ENCODE results near the gene PTPN14.

DNA sequence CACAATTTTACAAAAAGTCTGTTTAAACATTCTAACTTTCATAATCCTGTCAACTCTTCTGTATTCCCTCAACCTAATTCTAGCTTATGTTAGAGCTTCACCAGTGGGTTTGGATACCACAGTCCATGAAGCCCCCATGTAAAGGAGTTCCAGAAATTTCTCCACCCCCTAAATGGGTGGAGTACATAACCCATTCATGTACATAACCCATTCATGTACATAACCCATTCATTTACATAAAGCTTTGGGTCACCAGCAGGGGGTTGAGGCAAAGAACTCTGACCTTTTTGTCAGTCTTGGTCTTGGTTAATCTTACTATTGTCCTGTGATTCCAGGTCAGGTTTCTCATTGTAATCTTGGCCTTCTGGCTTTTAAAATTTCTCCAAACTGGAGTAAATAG, 208.9 kb downstream of the PTPN14 start:
- TF ChIP-seq, protein P1, sequence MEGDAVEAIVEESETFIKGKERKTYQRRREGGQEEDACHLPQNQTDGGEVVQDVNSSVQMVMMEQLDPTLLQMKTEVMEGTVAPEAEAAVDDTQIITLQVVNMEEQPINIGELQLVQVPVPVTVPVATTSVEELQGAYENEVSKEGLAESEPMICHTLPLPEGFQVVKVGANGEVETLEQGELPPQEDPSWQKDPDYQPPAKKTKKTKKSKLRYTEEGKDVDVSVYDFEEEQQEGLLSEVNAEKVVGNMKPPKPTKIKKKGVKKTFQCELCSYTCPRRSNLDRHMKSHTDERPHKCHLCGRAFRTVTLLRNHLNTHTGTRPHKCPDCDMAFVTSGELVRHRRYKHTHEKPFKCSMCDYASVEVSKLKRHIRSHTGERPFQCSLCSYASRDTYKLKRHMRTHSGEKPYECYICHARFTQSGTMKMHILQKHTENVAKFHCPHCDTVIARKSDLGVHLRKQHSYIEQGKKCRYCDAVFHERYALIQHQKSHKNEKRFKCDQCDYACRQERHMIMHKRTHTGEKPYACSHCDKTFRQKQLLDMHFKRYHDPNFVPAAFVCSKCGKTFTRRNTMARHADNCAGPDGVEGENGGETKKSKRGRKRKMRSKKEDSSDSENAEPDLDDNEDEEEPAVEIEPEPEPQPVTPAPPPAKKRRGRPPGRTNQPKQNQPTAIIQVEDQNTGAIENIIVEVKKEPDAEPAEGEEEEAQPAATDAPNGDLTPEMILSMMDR (conservative IDR thresholded peaks at IDR 0.05; ENCODE audit: low read length) = no peak
- TF ChIP-seq EZH2phosphoT487 (IDR thresholded peaks at IDR 0.05; ENCODE audit: borderline replicate concordance) = no peak
